Neuron (in vitro differentiated cells): ENCODE results near the gene EHMT2.
A peak's percentile ranks its signal among the peaks of the same experiment; 100 is the strongest.
"Not testable (repeated sequence)": the region's sequence is repeated elsewhere in the genome, so short reads cannot be mapped to it uniquely, and the experiment has no call there.

ENCODE experiments used
- H2AFZ ChIP-seq: one replicate; pipeline ENCODE4 v1.6.1; 2013; ENCODE audit warnings: low read depth, mild to moderate bottlenecking, inconsistent platforms, low read length, moderate library complexity
- H3K27me3 ChIP-seq: one replicate; pipeline ENCODE4 v1.6.1; 2013; ENCODE audit warnings: low read length; ENCODE audit not compliant: insufficient read depth
- H3K36me3 ChIP-seq: one replicate; pipeline ENCODE4 v1.6.1; 2013; ENCODE audit warnings: low read length; ENCODE audit not compliant: insufficient read depth
- H3K4me1 ChIP-seq: one replicate; pipeline ENCODE4 v1.6.1; 2013; ENCODE audit warnings: low read length; ENCODE audit not compliant: insufficient read depth
- H3K4me3 ChIP-seq: 2 replicates; pipeline ENCODE4 v1.5.1; 2013; ENCODE audit warnings: mild to moderate bottlenecking, low read length, moderate library complexity
- H3K9me3 ChIP-seq: one replicate; pipeline ENCODE4 v1.6.1; 2013; ENCODE audit warnings: low read length

EHMT2 gene

GRCh38 chr6:31865205-31866118, 32.0 kb downstream of the EHMT2 start:
- Histone ChIP-seq H3K9me3 (no peaks in the 10 kb centered on the region), H2AFZ (no peak overlapping the region), H3K4me3 (no peak overlapping the region), H3K27me3 (no peaks in the 10 kb centered on the region), H3K36me3 (no peaks in the 10 kb centered on the region), H3K4me1 (peaks cover 17% of the 10 kb centered on the region)

- peaks cover 6% of the 10 kb centered on the region for H3K36me3 ChIP-seq
- H3K27me3 ChIP-seq, result no peaks in the 10 kb centered on the region
- H3K4me1 ChIP-seq, result peaks cover 17% of the 10 kb centered on the region
- no peak overlapping the region for H3K4me3 ChIP-seq
- no peaks in the 10 kb centered on the region for H3K9me3 ChIP-seq
- no peak overlapping the region for H2AFZ ChIP-seq
These were observed 32.7 kb downstream of the EHMT2 start for GRCh38 chr6:31864818-31865204.

GRCh38 chr6:31864123-31864562, 33.4 kb downstream of the EHMT2 start:
- H3K4me3 ChIP-seq, result peak overlapping the region; percentile 94
- not testable (repeated sequence) for H3K27me3 ChIP-seq, H3K9me3 ChIP-seq, H3K36me3 ChIP-seq
- H3K4me1 ChIP-seq, result peaks cover 17% of the 10 kb centered on the region
- peak overlapping the region; percentile 72 for H2AFZ ChIP-seq

- Histone ChIP-seq H3K4me1 (peaks cover 17% of the 10 kb centered on the region), H3K27me3 (no peaks in the 10 kb centered on the region), H3K4me3 (peak within 1 kb of the TSS; percentile 94), H3K36me3 (peaks cover 14% of the 10 kb centered on the region), H3K9me3 (no peaks in the 10 kb centered on the region), H2AFZ (peak within 1 kb of the TSS; percentile 72)
These were observed 34.9 kb downstream of the EHMT2 start, which contains the start of gene NEU1 for GRCh38 chr6:31862344-31863235. NEU1 (minus strand) TSS chr6:31862821; CDS start chr6:31862776, 45 bp downstream.

- no peaks in the 10 kb centered on the region for H3K9me3 ChIP-seq
- peaks cover 17% of the 10 kb centered on the region for H3K4me1 ChIP-seq
- no peak overlapping the region for H2AFZ ChIP-seq
- H3K4me3 ChIP-seq, result peak overlapping the region; percentile 82
- H3K27me3 ChIP-seq, result no peaks in the 10 kb centered on the region
- peaks cover 14% of the 10 kb centered on the region for H3K36me3 ChIP-seq
These were observed 35.6 kb downstream of the EHMT2 start for GRCh38 chr6:31861919-31862343.

- no peak overlapping the region for H2AFZ ChIP-seq
- no peaks in the 10 kb centered on the region for H3K27me3 ChIP-seq
- H3K9me3 ChIP-seq, result no peaks in the 10 kb centered on the region
- H3K36me3 ChIP-seq, result peaks cover 14% of the 10 kb centered on the region
- no peak overlapping the region for H3K4me3 ChIP-seq
- H3K4me1 ChIP-seq, result peaks cover 17% of the 10 kb centered on the region
These were observed 36.3 kb downstream of the EHMT2 start for GRCh38 chr6:31861150-31861549.

- H3K4me1 ChIP-seq, result peaks cover 13% of the 10 kb centered on the region
- H3K27me3 ChIP-seq, result no peaks in the 10 kb centered on the region
- H2AFZ ChIP-seq, result no peak overlapping the region
- peaks cover 1% of the 10 kb centered on the region for H3K9me3 ChIP-seq
- H3K4me3 ChIP-seq, result no peak overlapping the region
- peaks cover 14% of the 10 kb centered on the region for H3K36me3 ChIP-seq
These were observed 37.1 kb downstream of the EHMT2 start for GRCh38 chr6:31860349-31860748.

- Histone ChIP-seq H3K9me3 (peaks cover 3% of the 10 kb centered on the region), H3K4me1 (peaks cover 9% of the 10 kb centered on the region), H3K36me3 (peaks cover 14% of the 10 kb centered on the region), H3K27me3 (no peaks in the 10 kb centered on the region), H2AFZ (no peak overlapping the region), H3K4me3 (no peak overlapping the region)
These were observed 37.6 kb downstream of the EHMT2 start for GRCh38 chr6:31859923-31860322.

- Histone ChIP-seq H3K9me3 (peaks cover 3% of the 10 kb centered on the region), H3K36me3 (peaks cover 14% of the 10 kb centered on the region), H3K4me3 (no peak overlapping the region), H3K27me3 (no peaks in the 10 kb centered on the region), H2AFZ (no peak overlapping the region), H3K4me1 (peaks cover 9% of the 10 kb centered on the region)
These were observed 38.8 kb downstream of the EHMT2 start for GRCh38 chr6:31858707-31859106.

GRCh38 chr6:31857774-31858173, 39.7 kb downstream of the EHMT2 start:
- H3K9me3 ChIP-seq, H2AFZ ChIP-seq, H3K4me1 ChIP-seq, H3K4me3 ChIP-seq, H3K27me3 ChIP-seq: not testable (repeated sequence)
- H3K36me3 ChIP-seq, result peaks cover 14% of the 10 kb centered on the region

- H3K4me1 ChIP-seq, H3K27me3 ChIP-seq, H3K9me3 ChIP-seq, H2AFZ ChIP-seq, H3K36me3 ChIP-seq, H3K4me3 ChIP-seq: not testable (repeated sequence)
These were observed 45.3 kb downstream of the EHMT2 start for GRCh38 chr6:31851980-31852718.

GRCh38 chr6:31851485-31851832, 46.0 kb downstream of the EHMT2 start:
- Histone ChIP-seq H3K9me3 (peaks cover 3% of the 10 kb centered on the region), H3K36me3 (no peaks in the 10 kb centered on the region), H3K4me3 (no peak overlapping the region), H3K4me1 (no peaks in the 10 kb centered on the region), H3K27me3 (no peaks in the 10 kb centered on the region), H2AFZ (no peak overlapping the region)
